ENCODE measurements around the gene TIMM8B. TPM values are rescaled to one million over a fixed set of nuclear protein-coding genes. Genes with fewer than 3 reads are reported as not detected.
"Not testable (repeated sequence)": the region's sequence is repeated elsewhere in the genome, so short reads cannot be mapped to it uniquely, and the experiment has no call there.

The TIMM8B gene
- total and polyA plus RNA-seq, 5 donors, result 88.8 to 167 (median 92.2) TPM

GRCh38 chr11:112073941-112074811 lies 12.4 kb downstream of the TIMM8B start, which contains the start of the genes NKAPD1 and PIH1D2:
TSS of gene NKAPD1 (plus strand) at chr11:112074299. CDS start at chr11:112075575, 1,276 bp downstream.
TSS of gene PIH1D2 (minus strand) at chr11:112074017. CDS start at chr11:112073174, 843 bp downstream.
- DNase-seq (peak; percentile 81 to 89 (median 87)), ATAC-seq (peak; percentile 94)
- H3K4me3 ChIP-seq (ENCODE audit: low read length), result peak within 1 kb of the TSS; percentile 83
- H3K4me1 ChIP-seq (ENCODE audit: control insufficient read depth, insufficient read depth, low read length), result no peaks in the 10 kb centered on the region
- H3K27ac ChIP-seq (ENCODE audit: low read length), result peak within 1 kb of the TSS; percentile 89
- H3K9me3 ChIP-seq (ENCODE audit: control insufficient read depth, low read length), result no peaks in the 10 kb centered on the region
- under 1% methylated on average over 43 of the region's 43 CpGs for WGBS
- no peaks in the 10 kb centered on the region for H3K27me3 ChIP-seq (ENCODE audit: control insufficient read depth, insufficient read depth)
- intact Hi-C loops (cut with DNase I), result no loop called here

DNA sequence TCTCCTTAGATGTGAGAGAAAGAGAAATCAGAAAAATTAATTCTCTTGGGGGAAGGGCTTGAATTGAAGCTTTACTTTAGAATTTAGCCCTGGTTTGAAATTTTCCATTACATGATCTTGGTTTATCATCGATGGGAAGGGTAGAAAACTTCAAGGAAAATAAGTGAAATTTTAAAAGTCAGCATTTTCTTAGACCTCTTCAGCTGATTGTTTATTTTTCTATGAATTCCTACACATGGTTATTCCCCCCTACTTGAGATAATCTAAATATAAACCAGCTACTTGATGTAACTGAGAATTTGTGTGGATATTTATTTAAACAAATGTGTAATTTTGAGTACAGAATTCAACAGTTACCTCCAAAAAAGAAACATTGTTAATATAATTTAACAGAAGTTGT lies 23.6 kb downstream of the TIMM8B start:
- Histone ChIP-seq H3K27me3 (ENCODE audit: control insufficient read depth, insufficient read depth) (no peaks in the 10 kb centered on the region), H3K4me1 (ENCODE audit: control insufficient read depth, insufficient read depth, low read length) (no peaks in the 10 kb centered on the region), H3K4me3 (ENCODE audit: low read length) (no peak overlapping the region), H3K9me3 (ENCODE audit: control insufficient read depth, low read length) (no peaks in the 10 kb centered on the region), H3K27ac (ENCODE audit: low read length) (no peak overlapping the region)
- 78% methylated on average over 1 of the region's 1 CpG for WGBS
- DNase-seq (no peak), ATAC-seq (no peak)
- intact Hi-C loops (cut with DNase I), result no loop called here

DNA sequence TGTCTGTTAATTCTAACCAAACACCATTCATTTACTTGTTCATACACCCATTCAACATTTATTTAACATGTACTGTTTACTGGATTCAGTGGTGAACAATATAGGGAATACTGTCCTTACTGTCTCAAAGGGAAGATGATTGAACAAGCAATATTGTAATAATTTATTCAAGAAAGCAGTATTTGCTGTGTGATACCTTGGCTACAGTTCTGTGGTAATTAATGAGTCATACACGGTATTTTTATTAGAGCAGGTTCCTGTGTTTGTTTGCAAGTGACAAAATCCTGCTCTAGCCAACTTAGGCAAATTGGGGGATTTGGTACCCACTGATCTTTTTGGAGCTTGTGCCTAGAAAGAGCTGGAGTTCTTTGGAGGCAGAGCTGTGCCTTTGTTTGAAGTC lies 28.5 kb downstream of the TIMM8B start:
- H3K27me3 ChIP-seq (ENCODE audit: control insufficient read depth, insufficient read depth), result no peaks in the 10 kb centered on the region
- no peaks in the 10 kb centered on the region for H3K4me1 ChIP-seq (ENCODE audit: control insufficient read depth, insufficient read depth, low read length)
- WGBS, result 63% methylated on average over 1 of the region's 1 CpG
- no peak overlapping the region for H3K27ac ChIP-seq (ENCODE audit: low read length)
- H3K9me3 ChIP-seq (ENCODE audit: control insufficient read depth, low read length), result no peaks in the 10 kb centered on the region
- no peak for DNase-seq
- H3K4me3 ChIP-seq (ENCODE audit: low read length), result no peak overlapping the region
- intact Hi-C loops (cut with DNase I), result no loop called here
- no peak for ATAC-seq

- Histone ChIP-seq H3K27ac (ENCODE audit: low read length) (no peak overlapping the region), H3K4me1 (ENCODE audit: control insufficient read depth, insufficient read depth, low read length) (no peaks in the 10 kb centered on the region), H3K27me3 (ENCODE audit: control insufficient read depth, insufficient read depth) (no peaks in the 10 kb centered on the region), H3K9me3 (ENCODE audit: control insufficient read depth, low read length) (no peaks in the 10 kb centered on the region), H3K4me3 (ENCODE audit: low read length) (no peak overlapping the region)
- WGBS, result 84% methylated on average over 4 of the region's 4 CpGs
- DNase-seq (no peak), ATAC-seq (no peak)
- intact Hi-C loops (cut with DNase I), result no loop called here
Observed at GRCh38 chr11:112057170-112057569, 29.4 kb downstream of the TIMM8B start.

DNA sequence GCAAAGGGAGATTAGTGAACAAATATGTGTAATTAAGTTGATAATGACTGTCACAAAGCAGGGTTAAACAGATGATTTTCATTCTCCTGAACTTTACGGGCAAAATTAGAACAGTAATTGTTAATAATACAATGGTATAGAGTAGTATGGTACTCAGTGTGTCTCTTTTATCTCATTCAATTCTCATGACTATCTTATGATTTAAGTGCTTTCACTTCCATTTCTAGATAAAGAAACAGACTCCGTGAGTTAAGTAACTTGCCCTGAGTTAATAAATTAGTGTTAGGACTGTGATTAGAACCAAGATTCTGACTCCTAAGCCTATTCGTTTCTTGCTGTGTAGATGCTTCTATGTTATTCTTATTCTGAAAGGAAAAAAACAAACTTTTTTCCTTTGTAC lies 34.8 kb downstream of the TIMM8B start:
- H3K4me1 ChIP-seq (ENCODE audit: control insufficient read depth, insufficient read depth, low read length), result no peaks in the 10 kb centered on the region
- 74% methylated on average over 3 of the region's 3 CpGs for WGBS
- H3K9me3 ChIP-seq (ENCODE audit: control insufficient read depth, low read length), result no peaks in the 10 kb centered on the region
- intact Hi-C loops (cut with DNase I), result no loop called here
- H3K27me3 ChIP-seq (ENCODE audit: control insufficient read depth, insufficient read depth), result no peaks in the 10 kb centered on the region
- H3K27ac ChIP-seq (ENCODE audit: low read length), result no peak overlapping the region
- ATAC-seq (no peak), DNase-seq (no peak)
- H3K4me3 ChIP-seq (ENCODE audit: low read length), result no peak overlapping the region

DNA sequence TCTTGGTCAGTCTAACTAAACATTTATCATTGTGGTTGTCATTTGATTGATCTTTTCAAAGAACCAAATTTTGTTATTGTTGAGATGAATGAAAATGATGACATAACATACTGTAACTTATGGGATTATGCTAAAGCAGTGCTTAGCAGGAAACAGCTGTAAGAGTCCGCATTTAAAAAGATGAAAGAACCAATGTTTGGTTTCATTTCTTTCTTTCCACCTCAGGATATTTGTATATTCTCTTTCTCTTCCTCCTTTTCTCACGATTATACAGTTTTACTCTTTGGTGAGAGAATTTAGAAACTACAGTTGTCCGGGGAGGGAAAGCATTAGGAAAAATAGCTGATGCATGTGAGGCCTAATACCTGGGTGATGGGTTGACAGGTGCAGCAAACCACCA lies 35.8 kb downstream of the TIMM8B start:
- Histone ChIP-seq H3K4me1 (ENCODE audit: control insufficient read depth, insufficient read depth, low read length) (no peaks in the 10 kb centered on the region), H3K9me3 (ENCODE audit: control insufficient read depth, low read length) (no peaks in the 10 kb centered on the region), H3K27me3 (ENCODE audit: control insufficient read depth, insufficient read depth) (no peaks in the 10 kb centered on the region), H3K4me3 (ENCODE audit: low read length) (no peak overlapping the region), H3K27ac (ENCODE audit: low read length) (no peak overlapping the region)
- intact Hi-C loops (cut with DNase I), result no loop called here
- no peak for DNase-seq
- 88% methylated on average over 3 of the region's 3 CpGs for WGBS
- no peak for ATAC-seq

DNA sequence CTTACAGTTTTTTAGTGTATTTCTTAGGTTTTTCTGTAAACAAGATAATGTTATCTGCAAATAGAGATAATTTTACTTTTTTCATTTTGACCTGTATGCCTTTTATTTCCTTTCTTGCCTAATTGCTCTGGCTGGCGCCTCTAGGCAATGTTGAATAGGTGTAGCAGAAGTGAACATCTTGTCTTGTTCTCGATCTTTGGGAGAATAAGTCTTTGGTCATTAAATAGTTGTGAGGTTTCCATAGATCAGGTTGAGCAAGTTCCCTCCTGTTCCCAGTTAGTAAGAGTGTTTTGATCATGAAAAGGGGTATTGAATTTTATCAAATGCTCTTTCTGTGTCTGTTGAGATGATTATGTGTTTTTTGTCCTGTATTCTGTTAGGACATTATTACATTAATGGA lies 36.8 kb downstream of the TIMM8B start:
- intact Hi-C loops (cut with DNase I), result no loop called here
- H3K27ac ChIP-seq (ENCODE audit: low read length), result no peak overlapping the region
- no peaks in the 10 kb centered on the region for H3K27me3 ChIP-seq (ENCODE audit: control insufficient read depth, insufficient read depth)
- H3K4me3 ChIP-seq (ENCODE audit: low read length), result no peak overlapping the region
- no peaks in the 10 kb centered on the region for H3K9me3 ChIP-seq (ENCODE audit: control insufficient read depth, low read length)
- 51% methylated on average over 2 of the region's 2 CpGs for WGBS
- no peaks in the 10 kb centered on the region for H3K4me1 ChIP-seq (ENCODE audit: control insufficient read depth, insufficient read depth, low read length)
- DNase-seq (no peak), ATAC-seq (no peak)

DNA sequence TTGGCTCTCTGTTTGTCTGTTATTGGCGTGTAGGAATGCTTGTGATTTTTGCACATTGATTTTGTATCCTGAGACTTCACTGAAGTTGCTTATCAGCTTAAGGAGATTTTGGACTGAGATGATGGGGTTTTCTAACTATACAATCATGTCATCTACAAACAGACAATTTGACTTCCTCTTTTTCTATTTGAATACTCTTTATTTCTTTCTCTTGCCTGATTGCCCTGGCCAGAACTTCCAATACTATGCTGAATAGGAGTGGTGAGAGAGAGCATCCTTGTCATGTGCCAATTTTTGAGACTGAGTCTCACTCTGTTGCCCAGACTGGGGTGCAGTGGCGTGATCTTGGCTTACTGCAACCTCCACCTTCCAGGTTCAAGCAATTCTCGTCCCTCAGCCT lies 38.3 kb downstream of the TIMM8B start:
- H3K27ac ChIP-seq (ENCODE audit: low read length); H3K4me3 ChIP-seq (ENCODE audit: low read length); ATAC-seq; DNase-seq; H3K4me1 ChIP-seq (ENCODE audit: control insufficient read depth, insufficient read depth, low read length); intact Hi-C loops (cut with DNase I); H3K9me3 ChIP-seq (ENCODE audit: control insufficient read depth, low read length); H3K27me3 ChIP-seq (ENCODE audit: control insufficient read depth, insufficient read depth): not testable (repeated sequence)
- WGBS, result 94% methylated on average over 3 of the region's 3 CpGs

- 100% methylated on average over 2 of the region's 2 CpGs for WGBS
- H3K4me1 ChIP-seq (ENCODE audit: control insufficient read depth, insufficient read depth, low read length); DNase-seq; intact Hi-C loops (cut with DNase I); H3K27ac ChIP-seq (ENCODE audit: low read length); H3K27me3 ChIP-seq (ENCODE audit: control insufficient read depth, insufficient read depth); H3K9me3 ChIP-seq (ENCODE audit: control insufficient read depth, low read length); ATAC-seq; H3K4me3 ChIP-seq (ENCODE audit: low read length): not testable (repeated sequence)
Observed at GRCh38 chr11:112046647-112047046, 39.9 kb downstream of the TIMM8B start.

- no peak for DNase-seq
- Histone ChIP-seq H3K4me3 (ENCODE audit: low read length) (no peak overlapping the region), H3K9me3 (ENCODE audit: control insufficient read depth, low read length) (no peaks in the 10 kb centered on the region), H3K4me1 (ENCODE audit: control insufficient read depth, insufficient read depth, low read length) (no peaks in the 10 kb centered on the region), H3K27ac (ENCODE audit: low read length) (no peak overlapping the region), H3K27me3 (ENCODE audit: control insufficient read depth, insufficient read depth) (no peaks in the 10 kb centered on the region)
- intact Hi-C loops (cut with DNase I), result no loop called here
- ATAC-seq, result no peak
- 95% methylated on average over 4 of the region's 4 CpGs for WGBS
Observed at GRCh38 chr11:112044961-112045360, 41.6 kb downstream of the TIMM8B start.

- no peak for DNase-seq
- Histone ChIP-seq H3K9me3 (ENCODE audit: control insufficient read depth, low read length) (no peaks in the 10 kb centered on the region), H3K4me1 (ENCODE audit: control insufficient read depth, insufficient read depth, low read length) (no peaks in the 10 kb centered on the region), H3K27me3 (ENCODE audit: control insufficient read depth, insufficient read depth) (no peaks in the 10 kb centered on the region), H3K4me3 (ENCODE audit: low read length) (no peak overlapping the region), H3K27ac (ENCODE audit: low read length) (no peak overlapping the region)
- no peak for ATAC-seq
- intact Hi-C loops (cut with DNase I), result no loop called here
- 94% methylated on average over 2 of the region's 2 CpGs for WGBS
Observed at GRCh38 chr11:112042961-112043304, 43.6 kb downstream of the TIMM8B start.
